ENCODE results near the gene LINC00305.

DNA sequence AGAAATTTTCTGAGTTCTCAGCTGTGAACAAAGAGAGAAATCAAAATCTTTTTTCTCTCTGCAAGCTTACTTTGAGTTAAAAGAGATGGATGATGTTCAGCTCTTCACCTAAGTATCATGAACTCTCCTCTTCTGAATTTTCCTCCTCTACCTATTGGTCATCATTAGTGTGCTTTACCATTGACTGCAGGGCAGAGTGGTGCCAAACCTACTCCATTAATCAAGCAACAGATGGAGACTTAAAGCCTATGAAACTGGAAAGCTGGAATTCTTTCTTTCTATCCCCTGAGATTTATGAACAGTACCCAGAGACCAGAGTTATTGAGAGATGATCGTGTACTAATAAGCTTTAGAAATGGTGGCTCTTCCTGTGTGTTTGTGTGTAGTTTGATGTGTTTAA lies 31.3 kb upstream of the LINC00305 start:
- TF ChIP-seq POLR2A (IDR thresholded peaks at IDR 0.05) = no peak
- TF ChIP-seq, protein P1, sequence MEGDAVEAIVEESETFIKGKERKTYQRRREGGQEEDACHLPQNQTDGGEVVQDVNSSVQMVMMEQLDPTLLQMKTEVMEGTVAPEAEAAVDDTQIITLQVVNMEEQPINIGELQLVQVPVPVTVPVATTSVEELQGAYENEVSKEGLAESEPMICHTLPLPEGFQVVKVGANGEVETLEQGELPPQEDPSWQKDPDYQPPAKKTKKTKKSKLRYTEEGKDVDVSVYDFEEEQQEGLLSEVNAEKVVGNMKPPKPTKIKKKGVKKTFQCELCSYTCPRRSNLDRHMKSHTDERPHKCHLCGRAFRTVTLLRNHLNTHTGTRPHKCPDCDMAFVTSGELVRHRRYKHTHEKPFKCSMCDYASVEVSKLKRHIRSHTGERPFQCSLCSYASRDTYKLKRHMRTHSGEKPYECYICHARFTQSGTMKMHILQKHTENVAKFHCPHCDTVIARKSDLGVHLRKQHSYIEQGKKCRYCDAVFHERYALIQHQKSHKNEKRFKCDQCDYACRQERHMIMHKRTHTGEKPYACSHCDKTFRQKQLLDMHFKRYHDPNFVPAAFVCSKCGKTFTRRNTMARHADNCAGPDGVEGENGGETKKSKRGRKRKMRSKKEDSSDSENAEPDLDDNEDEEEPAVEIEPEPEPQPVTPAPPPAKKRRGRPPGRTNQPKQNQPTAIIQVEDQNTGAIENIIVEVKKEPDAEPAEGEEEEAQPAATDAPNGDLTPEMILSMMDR (IDR thresholded peaks at IDR 0.05) = no peak

Data from uterus (tissue), 2 donors.